ENCODE data around the gene C14orf93.

GRCh38 chr14:23013054-23013748, 3.3 kb upstream of the C14orf93 start:
- TF ChIP-seq CTCF (conservative IDR thresholded peaks at IDR 0.05; ENCODE audit: low read depth, low read length): no peak
- no peak for TF ChIP-seq EZH2 (IDR thresholded peaks at IDR 0.05; ENCODE audit: borderline replicate concordance, low read depth, low read length, poor library complexity, severe bottlenecking)
